AG20443 (cell line): ENCODE data around the gene TRIM68.

Experiments used
- DNase-seq: peaks from one replicate; pipeline ENCODE4 v3.0.0; 2012; ENCODE audit warnings: low spot score, mixed read lengths

TRIM68 gene

GRCh38 chr11:4605057-4605456 is 3.0 kb downstream of the TRIM68 start:
- no peak for DNase-seq

GRCh38 chr11:4593739-4594138 is 14.3 kb downstream of the TRIM68 start, which contains the start of gene OR52I1:
OR52I1 (plus strand) TSS chr11:4594039; CDS start chr11:4594039, 0 bp downstream.
- DNase-seq: no peak

- DNase-seq: no peak
Measured at GRCh38 chr11:4589017-4589416, 19.0 kb downstream of the TRIM68 start.

GRCh38 chr11:4581443-4581842 is 26.6 kb downstream of the TRIM68 start, which contains the start of gene OR52I2:
OR52I2 (plus strand) TSS chr11:4581743.
- no peak for DNase-seq

GRCh38 chr11:4580124-4580523 is 27.9 kb downstream of the TRIM68 start:
- DNase-seq: no peak

- DNase-seq: no peak
Measured at GRCh38 chr11:4578624-4579023, 29.4 kb downstream of the TRIM68 start.

GRCh38 chr11:4577761-4578160 is 30.3 kb downstream of the TRIM68 start:
- no peak for DNase-seq

- no peak for DNase-seq
Measured at GRCh38 chr11:4576880-4577279, 31.2 kb downstream of the TRIM68 start.

- no peak for DNase-seq
Measured at GRCh38 chr11:4569075-4569474, 39.0 kb downstream of the TRIM68 start.

GRCh38 chr11:4565371-4565770 is 42.7 kb downstream of the TRIM68 start:
- no peak for DNase-seq

- no peak for DNase-seq
Measured at GRCh38 chr11:4560467-4560866, 47.6 kb downstream of the TRIM68 start.

GRCh38 chr11:4559527-4560440 is 48.2 kb downstream of the TRIM68 start:
- DNase-seq: no peak

GRCh38 chr11:4551346-4551979 is 56.6 kb downstream of the TRIM68 start:
- DNase-seq: no peak
